HG03354 (cell line): ENCODE data around the gene PLCL2.

Experiments
- ATAC-seq: cut with Tn5 transposase; IDR thresholded peaks from one replicate; pipeline ENCODE4 v1.9.1; 2021; ENCODE audit warnings: mild to moderate bottlenecking; ENCODE audit not compliant: unreplicated experiment, poor library complexity, severe bottlenecking

Gene PLCL2

DNA sequence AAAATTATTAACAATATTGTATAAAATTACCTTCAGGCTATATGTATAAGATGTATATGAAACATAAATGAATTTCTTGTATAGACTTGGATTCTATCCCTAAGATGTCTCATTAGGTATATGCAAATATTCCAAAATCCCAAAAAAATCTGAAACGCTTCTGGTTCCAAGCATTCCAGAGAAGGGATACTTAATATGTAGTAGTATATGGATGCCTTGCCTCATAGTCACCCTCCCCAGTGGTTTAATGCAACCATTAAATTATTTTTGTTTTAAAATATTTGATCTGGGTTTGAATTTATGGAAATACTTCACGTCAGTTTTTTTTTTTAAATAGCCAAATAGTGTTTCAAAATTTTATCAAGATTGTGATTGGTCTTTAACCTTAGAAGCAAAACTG, 27.2 kb downstream of the PLCL2 start:
- no peak for ATAC-seq

DNA sequence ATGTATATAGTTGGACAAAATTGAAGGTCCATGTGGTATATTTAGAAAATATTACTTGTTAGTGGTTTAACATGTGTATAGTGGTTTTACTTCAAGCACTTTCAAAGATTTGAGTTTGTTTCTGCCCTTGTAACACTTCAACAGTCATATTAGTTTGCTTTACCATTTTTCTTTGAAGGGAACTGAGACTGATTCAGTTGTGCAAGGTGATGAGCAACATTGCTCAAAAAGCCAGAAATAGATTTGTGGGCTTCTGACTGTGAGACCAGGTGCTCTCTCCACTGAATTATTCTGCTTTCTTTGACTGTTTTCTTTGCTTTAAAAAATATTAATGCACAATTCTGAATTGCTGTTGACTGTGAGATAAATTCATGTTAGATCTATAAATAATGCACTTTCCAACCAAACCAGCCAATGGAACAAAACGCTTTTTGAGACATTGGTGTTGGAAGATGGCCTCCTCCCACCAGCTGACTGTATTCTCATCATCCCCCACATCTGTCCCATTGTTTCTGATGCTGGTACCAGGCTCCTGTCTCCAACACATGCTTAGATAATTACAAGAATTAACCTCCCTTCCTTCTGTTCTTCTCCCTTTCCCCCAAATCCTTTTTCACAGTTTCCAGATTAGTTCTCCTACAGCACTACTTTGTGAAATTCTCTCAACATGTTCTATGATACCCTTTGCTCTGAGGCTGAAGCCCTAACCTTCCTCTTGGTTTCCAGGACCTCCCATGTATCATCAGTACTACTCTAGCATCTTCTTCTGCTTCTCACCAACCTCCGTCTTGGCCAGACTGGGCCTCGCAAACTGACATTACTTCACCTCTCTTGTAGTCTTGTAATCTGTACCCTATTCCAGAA, 27.9 kb downstream of the PLCL2 start:
- ATAC-seq = peak; percentile 98

DNA sequence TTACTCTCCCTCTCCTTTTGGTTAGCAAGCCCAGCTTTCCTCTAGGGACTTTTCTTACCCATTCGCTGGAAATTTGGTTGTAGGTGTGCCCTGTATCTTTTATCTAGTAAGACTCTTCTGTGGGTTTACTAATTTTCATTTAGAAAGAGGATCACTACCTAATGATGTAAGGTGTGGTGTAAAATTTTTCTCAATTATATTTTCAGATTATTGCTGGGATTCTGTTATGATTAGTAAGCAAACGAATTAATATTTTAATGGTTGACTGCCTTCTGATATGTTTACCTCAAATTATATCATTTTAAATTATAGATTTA, 28.5 kb downstream of the PLCL2 start:
- no peak for ATAC-seq

DNA sequence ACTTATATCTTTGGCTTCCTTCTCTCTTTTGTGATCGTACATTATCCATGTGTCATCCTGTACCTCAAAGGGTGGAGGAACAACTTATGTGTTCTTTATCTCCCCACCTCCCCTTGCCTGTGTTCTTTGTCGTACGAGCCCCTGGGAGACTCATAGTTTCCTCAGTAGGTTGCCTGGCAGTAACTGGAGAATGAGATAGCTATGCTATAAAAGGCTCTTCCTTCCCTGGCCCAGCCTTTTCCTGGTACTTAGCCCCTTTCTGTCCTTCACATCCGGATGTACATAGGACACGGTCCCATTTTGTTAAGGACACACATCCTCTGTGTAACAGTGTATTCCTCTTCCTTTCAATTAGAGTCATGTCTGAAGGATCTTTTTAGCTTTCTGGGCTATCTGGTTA, 32.1 kb downstream of the PLCL2 start:
- ATAC-seq = no peak

DNA sequence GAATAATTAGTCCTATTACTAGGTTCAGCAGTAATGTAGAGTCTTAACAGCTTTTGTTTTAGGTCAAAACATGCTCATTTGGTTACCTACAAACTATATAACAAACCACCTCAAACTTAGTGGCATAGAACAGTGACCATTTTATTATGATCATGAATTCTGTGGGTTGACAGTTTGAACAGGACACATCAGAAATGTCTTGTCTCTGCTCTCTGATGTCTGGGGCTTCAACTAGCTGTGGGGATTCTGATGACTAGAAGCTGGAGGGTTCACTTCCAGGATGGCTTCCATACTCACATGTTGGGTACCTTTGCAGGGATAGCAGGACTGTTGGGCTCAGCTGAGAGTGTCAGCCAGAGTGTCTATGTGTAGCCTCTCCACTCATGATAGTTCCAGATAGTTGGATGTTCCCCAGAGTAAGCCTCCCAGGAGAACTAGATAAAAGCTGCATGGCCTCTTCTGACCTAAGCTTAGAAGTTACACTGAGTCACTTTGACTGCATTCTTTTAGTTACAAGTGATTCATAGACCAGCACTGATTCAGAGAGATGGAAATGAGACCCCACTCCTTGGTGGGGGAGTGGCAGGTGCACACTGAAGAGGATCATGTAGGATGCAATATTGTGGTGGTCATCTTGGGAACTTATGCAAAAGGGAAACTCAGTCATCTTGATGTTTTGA, 32.6 kb downstream of the PLCL2 start:
- ATAC-seq = no peak

DNA sequence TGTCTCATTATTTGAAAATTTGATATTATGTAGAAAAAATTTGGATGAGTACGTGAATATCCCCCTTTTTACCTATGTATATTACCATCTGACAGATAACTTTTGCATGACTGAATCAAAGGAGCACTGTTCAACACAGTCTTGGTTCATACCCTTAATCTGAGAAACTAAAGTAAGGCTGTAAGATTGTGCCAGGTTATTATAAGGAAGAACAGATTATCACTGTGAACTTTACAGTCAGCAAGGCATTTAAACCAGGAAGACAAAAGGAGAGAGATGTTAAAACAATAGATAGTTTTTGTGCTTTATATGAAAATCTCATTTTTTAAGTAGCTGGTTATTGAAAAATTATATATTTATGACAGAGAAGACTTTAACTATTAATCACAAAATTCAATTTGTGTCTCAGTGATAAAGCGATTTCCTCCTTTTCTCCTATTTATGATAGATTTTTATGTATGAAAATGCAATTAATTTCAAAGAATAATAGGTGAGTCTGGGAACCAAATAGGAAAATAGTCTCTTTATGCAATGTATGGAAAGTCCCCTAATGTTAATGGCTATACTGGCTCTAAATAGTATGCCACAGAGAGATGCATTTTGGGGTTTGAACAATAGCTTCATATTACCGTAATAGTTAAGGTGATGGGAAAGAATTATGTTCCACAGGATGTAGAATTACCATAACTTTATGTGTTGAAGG, 33.4 kb downstream of the PLCL2 start:
- ATAC-seq = no peak

DNA sequence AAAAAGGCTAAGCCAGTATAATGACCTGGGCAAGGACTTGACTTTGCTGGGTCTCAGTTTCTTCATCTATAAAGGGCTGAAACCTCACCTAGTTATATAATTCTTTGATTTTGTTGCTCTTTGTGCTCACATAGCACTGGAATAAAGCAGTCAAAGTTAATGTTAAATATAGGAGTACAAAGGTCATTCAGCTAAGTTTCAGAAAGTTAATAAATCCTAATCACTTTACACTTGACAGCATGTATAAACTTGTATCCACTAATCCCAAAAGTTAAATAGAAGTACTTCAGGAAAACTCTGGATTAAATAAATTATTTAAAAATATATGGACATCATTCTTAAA, 33.9 kb downstream of the PLCL2 start:
- ATAC-seq = no peak

DNA sequence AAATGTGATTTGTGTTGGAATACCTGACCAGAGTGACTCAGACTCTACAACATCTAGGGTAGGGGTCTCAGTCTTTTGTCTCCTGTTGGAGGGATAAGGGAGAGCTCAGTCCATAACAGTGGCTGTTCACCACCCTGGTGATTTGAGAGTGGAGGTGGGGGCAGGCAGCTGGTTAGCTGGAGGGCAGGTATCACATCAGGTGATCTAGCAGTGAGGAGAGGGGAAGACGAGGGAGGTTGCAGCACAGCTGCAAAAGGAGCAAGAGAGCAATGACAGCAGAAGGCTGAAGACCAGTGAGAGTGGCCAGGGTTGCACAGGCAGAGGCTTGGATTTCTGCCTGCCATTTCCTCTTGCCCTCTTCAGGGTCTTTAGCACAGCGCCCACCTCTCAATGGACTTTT, 38.4 kb downstream of the PLCL2 start:
- no peak for ATAC-seq

DNA sequence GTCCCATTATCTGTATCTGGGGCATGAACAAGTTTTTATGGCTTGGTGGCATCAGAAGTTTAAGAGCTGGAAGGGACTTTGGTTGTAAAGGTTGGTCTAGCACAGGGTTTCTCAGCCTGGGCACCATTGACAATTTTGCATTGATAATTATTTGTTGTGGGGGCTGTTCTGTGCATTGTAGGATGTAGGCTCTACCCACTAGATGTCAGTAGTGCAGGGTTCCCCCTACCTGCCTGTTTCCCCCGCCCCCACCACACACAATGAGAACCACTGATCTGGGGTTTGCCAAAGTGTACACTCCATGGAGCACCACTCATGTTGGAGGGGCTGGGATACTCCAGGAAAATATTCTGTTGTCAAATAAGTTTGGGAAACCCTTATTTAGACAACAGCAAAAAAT, 42.7 kb downstream of the PLCL2 start:
- ATAC-seq = peak; percentile 56

DNA sequence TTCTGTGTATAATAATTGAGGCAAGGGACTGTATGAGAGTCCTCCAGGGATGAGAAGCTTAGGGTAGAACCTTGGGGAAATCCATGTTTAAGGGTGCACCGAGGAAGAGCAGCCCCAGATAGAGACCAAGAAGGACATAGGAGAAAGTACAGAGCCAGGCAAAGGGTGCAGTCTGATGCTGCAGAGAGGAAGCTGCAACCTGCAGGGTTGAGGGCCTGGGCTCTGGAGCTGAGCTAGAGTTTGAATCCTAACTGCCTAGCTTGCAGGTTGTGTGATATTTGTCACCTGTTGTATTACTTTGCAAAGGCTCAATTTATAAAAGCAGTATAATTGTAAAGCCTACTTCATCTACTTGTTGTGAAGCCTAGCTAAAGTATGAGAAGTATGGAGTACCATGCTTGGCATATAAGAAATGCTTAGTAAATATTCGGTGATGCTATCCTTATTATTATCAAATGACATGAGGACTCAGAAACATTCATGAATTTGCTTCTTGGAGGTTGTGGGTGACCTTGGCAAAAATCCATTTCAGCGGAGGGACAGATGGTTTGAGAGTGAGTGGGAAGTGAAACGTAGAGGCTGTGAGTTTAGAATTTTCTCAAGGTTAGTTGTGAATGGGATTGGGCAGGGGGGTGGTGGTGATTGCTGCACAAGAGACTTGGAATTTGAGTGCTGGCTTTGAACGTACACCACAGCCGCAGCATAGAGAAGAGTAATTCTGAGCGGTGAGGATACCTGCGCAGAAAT, 43.8 kb downstream of the PLCL2 start:
- no peak for ATAC-seq

DNA sequence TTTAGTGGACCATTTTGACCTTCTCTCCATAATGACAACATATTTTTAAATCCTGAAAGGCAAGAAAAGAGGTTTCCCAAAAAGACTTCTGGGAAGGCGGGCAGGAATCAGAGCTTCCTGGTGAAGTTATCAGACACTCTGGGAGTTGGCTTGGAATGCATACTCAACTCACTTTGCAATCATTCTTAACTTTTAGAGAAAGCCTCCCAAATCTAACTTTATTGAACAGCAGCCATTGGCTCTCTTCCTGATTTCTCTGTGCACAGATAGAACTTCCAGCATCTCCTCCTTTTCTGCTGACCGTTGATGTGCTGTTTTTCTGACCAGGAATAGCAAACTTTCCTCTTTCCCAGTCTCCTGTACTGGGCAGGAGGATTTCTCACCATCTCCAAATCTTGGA, 44.6 kb downstream of the PLCL2 start:
- ATAC-seq = no peak

DNA sequence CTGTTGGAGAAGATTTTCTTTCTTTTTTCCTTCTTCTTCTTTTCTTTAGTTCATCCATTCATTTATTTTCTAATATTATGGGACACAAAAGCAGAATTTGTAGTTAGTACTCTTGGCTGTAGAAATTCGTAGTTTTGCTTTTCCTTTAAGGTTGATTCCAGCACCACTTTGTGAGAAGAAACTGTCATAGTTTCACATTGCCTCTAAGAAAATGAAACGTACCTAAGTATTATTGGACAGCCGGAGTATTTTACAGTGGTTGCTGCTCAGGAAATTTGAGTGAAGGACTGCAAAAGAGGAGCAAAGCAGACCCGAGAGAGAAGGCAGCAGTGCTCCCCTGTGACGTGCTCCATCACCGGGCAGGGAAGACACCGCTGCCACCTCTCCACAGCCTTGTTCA, 48.1 kb downstream of the PLCL2 start:
- peak; percentile 81 for ATAC-seq

DNA sequence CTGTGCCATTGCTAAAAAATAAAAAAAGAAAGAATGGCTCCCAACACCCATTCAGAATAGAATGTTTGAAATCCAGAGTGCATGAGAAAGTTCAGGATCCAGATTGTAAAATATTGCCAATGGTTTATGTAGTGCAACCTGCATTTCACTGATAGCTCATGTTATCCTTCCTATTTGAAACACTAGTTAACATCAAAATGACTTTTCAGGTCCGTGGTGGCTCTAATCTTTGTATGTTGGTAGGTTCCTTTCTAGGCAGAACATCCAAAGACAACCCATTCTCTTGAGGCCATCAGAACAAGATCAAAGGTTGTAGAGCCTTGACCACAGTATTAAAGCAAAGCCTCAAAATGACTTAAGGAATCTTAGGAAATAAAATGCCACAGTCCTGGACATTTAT, 51.0 kb downstream of the PLCL2 start:
- no peak for ATAC-seq

DNA sequence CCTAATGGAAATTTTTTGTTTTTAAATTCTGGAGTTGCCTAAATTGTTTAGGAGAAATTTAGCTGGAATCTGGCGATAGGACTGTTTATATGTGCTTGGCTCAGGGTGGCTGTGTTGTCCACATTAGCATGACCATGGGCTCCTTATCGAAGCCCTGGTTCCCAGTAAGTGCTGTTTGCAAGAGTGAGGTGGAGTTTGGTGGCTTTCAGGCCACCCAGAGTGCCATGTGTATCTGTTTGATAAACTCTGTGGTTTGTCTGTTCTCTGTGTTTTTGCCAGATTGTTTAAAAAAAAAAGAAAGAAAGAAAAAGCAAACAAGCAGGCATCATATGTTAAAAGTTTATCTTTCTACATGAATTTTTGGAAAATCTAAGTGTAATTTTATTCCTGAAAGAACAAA, 51.5 kb downstream of the PLCL2 start:
- ATAC-seq = no peak

DNA sequence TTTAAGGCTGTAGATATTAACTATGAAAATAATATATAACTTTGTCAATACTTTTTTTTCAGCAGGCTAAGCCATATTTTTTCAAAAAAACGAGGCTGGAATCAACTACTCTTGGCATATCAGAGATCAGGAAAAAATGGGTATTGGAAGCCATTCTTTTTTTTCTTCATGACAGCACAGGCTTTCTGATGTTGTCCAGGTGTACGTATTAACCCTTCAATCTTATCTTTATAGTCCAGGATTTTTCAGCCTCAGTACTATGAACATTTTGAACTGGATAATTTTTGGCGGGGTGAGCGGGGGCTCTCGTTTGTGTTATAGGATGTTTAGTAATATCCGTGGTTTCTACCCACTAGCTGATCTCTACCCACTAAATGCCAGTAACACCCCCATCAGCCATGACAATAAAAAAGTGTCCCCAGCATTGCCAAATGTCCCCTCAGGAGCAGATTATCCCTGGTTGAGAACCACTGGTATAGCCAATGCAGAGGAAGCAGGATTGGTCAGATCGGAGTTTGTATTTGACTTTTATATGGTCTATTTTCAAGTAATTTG, 52.0 kb downstream of the PLCL2 start:
- ATAC-seq = no peak

DNA sequence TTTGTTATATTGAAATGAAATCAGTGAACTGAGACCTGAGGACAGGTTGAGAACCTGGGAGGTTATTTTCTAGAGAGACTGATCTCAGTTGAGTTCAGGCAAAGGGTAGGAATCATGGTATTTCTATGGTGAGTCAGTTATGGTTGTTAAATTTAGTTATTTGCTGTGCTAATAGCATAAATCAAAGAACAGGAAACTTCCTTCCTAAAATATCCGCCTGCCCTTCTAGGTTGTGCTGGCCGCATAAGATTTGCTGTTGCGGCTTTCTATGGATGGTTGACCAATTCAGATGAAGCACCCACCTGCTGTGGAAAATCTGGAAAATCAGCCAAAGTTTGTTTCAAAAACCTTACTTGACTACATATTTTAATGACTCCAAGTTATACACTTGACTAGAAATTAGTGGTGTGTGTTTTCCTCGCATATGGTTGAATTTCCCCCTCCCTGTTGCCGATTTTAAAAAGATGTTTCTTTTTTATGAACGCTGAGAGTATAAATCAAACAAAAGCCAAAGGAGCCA, 52.6 kb downstream of the PLCL2 start:
- no peak for ATAC-seq

DNA sequence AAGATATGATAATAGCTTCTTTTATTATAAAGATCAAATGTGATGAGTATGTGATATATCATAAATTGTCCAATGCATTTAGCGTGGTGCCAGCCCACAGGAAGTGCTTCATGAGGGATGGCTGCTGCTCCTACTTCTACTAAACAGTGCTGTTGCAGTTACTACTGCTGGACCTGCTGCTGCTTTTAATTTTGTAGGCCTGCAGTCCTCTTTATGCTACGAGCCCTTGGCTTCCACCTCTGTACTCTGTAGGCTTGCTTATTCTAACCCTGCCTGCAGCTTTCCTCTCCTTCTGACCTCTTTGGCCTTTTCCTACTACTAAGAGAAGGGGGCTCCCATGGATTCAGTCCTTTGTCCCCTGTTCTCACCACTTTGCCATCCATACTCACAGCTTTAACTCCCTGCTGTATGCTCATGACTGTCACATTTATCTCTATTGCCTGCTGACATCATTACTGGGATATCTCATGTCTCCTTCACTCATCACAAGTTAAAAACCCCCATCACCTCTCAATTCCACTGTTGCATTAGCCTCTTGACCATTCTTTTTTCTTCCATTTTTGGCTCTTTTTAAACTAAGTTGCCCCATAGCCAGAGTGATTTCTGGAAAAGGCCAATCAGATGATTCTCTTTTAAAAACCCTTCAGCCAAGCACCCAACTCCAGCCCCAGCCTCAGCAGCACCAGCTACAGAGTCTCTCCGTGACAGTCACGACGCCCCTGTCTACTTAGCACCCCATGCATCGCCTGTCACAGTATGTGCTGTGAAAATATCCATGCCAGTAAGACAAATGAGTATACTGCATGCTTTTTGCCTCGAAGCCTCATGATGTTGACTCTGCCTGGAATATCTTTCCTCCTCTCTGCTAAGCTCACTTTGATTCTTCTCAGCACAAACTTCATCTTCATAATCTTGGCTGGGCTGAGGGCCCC, 56.3 kb downstream of the PLCL2 start:
- no peak for ATAC-seq

DNA sequence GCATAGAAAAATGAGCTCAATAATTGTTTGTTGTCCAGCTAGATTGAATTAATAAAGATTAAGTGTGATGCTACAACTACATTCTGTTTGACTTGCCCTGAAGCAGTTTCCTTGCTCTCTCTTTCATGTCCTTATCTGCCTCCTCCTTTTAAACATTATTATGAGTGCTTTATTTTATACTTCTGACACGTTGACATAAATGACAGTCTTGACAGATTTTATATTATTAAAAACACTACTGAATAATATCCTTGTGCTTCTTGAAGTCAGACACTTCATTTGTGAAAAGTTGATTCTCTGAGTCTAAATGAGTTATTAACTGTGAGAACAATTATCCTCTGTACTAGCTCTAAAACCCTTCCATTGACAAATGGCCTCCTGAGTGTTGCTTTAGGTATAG, 58.2 kb downstream of the PLCL2 start:
- no peak for ATAC-seq

DNA sequence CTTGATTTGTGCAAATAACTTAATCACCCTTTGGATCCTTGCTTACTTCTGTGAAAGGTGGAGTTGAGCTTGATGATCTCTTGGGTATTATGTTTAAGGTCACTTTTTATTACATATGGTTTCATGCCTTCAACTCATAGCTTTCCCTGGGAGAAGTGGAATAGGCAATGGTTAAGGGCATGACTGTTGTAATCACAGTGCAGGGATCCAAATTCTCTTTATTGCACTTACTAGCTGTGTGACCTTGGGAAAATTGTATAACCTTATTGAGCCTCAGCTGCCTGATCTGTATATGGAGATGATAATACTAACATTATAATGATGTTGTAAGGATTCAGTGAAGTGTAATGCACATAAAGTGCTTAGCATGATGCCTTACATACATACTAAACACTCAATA, 59.1 kb downstream of the PLCL2 start:
- ATAC-seq = no peak
